HG03575 (cell line): ENCODE data around the gene PRMT1.

Experiments used
- ATAC-seq: cut with Tn5 transposase; IDR thresholded peaks from one replicate; pipeline ENCODE4 v1.9.1; 2021; ENCODE audit not compliant: unreplicated experiment, insufficient number of reproducible peaks, low FRiP score; ENCODE audit errors: extremely low read depth

Gene PRMT1

DNA sequence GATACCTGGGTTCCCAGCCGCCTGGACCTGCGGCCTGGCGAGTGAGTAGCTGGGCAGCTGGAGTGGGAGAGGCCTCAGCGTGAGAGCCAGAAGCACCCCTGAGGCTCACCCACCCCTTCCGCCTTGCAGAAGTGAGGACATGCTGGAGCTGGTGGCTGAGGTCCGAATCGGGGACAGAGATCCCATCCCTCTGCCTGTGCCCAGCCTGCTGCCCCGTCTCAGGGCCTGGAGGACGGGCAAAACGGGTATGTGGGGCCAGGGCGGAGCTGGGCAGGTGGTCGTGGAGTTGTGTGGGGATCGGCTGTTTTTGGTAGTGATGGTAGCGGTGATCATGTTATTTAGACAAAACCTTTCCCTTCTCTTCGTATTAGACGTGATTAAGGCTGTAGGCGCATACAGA is 30.5 kb upstream of the PRMT1 start:
- no peak for ATAC-seq

DNA sequence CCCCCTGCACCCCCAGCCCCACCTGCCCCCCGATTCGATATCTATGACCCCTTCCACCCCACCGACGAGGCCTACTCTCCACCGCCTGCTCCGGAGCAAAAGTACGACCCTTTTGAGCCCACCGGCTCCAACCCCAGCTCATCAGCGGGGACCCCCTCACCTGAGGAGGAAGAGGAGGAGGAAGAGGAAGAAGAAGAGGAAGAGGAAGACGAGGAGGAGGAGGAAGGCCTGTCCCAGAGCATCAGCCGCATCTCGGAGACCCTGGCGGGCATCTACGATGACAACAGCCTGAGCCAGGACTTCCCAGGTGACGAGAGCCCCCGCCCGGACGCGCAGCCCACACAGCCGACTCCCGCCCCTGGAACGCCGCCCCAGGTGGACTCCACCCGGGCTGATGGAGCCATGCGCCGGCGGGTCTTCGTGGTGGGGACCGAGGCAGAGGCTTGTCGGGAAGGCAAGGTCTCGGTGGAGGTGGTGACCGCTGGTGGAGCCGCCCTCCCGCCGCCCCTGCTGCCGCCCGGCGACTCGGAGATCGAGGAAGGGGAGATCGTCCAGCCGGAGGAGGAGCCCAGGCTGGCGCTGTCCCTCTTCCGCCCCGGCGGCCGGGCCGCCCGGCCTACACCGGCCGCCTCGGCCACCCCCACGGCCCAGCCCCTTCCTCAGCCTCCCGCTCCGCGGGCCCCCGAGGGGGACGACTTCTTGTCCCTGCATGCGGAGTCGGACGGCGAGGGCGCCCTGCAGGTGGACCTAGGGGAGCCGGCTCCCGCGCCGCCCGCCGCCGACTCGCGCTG is 25.8 kb upstream of the PRMT1 start:
- no peak for ATAC-seq

DNA sequence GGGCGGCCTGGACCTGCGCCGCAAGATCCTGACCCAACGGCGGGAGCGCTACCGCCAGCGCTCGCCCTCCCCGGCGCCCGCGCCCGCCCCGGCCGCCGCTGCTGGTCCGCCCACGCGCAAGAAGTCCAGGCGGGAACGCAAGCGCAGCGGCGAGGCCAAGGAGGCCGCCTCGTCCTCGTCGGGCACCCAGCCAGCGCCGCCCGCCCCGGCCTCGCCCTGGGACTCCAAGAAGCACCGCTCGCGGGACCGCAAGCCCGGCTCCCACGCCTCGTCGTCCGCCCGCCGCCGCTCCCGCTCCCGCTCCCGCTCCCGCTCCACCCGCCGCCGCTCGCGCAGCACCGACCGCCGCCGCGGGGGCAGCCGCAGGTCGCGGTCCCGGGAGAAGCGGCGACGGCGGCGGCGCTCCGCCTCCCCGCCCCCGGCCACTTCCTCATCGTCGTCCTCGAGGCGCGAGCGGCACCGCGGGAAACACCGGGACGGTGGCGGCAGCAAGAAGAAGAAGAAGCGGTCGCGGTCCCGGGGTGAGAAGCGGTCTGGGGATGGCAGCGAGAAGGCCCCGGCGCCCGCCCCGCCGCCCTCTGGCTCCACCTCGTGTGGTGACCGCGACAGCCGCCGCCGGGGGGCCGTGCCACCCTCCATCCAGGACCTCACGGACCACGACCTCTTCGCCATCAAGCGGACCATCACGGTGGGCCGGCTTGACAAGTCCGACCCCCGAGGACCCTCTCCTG is 25.1 kb upstream of the PRMT1 start:
- ATAC-seq: no peak

DNA sequence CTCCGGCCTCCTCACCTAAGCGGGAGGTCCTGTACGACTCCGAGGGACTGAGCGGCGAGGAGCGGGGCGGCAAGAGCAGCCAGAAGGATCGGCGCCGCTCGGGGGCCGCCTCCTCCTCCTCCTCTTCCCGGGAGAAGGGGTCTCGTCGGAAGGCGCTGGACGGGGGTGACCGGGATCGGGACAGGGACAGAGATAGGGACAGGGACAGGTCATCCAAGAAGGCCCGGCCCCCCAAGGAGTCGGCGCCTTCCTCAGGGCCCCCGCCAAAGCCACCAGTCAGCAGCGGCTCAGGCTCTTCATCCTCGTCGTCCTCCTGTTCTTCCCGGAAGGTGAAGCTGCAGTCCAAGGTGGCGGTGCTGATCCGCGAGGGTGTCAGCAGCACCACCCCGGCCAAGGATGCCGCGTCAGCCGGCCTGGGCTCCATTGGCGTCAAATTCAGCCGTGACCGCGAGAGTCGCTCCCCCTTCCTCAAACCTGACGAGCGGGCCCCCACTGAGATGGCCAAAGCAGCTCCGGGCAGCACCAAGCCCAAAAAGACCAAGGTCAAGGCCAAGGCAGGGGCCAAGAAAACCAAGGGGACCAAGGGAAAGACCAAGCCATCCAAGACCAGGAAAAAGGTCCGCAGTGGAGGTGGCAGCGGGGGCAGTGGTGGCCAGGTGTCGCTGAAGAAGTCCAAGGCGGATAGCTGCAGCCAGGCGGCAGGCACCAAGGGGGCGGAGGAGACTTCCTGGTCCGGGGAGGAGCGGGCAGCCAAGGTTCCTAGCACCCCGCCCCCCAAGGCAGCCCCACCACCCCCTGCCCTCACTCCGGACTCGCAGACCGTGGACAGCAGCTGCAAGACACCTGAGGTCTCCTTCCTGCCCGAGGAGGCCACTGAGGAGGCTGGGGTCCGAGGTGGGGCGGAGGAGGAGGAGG is 24.3 kb upstream of the PRMT1 start:
- no peak for ATAC-seq

DNA sequence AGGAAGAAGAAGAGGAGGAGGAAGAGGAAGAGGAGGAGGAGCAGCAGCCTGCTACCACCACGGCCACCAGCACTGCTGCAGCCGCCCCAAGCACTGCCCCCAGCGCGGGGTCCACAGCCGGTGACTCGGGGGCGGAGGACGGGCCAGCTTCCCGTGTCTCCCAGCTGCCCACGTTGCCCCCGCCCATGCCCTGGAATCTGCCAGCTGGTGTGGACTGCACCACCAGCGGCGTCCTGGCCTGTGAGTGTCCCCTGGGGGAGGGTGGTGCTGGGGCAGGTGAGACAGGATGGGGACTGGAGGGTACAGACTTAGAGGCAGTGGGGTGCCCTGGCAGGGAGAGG is 23.6 kb upstream of the PRMT1 start:
- ATAC-seq: no peak

DNA sequence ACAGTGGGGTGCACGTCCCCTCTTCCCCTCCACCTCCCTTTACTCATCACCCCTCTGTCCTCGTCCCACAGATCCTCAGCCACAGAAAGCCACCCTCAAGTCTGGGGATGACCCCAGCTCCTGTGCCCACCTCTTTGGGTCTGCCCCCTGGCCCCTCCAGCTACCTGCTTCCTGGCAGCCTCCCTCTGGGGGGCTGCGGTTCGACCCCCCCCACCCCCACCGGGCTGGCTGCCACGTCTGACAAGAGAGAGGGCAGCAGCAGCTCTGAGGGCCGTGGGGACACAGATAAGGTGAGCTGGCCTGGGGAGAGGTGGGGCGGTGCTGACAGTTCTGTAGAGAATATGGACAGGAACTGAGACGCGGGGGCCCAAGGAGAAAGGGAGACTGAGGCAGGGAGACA is 22.5 kb upstream of the PRMT1 start:
- ATAC-seq: no peak

DNA sequence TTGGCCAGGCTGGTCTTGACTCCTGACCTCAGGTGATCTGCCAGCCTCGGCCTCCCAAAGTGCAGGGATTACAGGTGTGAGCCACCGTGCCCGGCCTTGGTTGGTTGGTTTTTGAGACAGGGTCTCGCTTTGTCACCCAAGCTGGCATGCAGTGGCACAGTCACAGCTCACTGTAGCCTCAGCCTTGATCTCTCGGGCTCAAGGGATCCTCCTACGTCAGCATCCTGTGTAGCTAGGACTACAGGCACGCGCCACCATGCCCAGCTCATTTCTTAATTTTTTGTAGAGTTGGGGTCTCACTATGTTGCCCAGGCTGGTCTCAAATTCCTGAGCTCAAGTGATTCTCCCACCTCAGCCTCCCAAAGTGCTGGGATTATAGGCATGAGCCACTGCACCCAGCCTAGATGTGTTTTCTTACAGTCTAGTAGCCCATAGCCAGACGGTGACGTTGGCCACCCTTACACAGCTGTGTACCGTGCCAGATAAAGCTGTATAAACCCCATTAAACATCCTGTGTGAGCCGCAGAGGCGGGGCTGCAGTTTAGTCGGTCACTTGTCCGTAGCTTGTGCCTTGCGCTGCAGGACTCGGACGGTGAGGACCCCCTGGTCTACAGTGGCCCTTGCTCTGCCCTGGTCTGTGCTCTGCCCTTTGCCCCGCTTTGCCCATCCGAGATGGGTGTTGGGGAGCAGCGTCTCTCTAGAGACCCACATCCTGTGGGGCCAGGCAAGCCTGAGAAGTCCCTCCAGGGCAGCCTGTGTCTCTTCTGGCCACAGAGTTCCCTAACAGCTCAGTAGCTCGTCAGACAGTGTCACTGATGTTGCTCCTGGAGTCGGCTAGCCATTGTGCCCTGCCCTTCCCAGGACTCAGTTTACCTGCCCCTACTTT is 21.3 kb upstream of the PRMT1 start:
- ATAC-seq: no peak

DNA sequence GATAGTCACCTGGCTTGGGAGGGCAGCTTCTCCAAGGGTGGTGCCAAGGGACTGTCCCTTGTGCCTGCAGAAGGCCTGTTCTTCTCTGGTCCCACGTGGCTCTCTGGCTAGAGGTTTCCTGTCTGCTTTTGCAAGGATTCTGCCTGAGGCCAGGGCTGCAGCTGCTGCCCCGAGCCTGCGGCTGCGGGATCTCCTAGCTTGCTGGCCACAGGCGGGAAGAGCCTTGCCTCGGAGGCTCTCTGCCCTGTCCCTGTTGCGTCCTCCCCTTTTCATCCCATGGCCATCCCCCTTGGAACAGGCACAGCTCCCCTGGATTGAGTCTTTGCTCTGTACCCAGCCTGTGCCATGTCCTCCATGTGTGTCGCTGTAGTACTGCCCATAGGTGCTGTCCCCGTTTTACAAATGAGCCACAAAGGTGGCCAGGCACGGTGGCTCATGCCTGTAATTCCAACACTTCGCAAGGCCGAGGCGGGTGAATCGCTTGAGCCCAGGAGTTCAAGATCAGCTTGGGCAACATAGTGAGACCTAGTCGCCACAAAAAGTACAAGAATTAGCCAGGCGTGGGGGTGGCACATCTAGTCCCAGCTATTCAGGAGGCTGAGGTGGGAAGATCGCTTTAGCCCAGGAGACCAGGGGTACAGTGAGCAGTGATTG is 20.5 kb upstream of the PRMT1 start:
- no peak for ATAC-seq

DNA sequence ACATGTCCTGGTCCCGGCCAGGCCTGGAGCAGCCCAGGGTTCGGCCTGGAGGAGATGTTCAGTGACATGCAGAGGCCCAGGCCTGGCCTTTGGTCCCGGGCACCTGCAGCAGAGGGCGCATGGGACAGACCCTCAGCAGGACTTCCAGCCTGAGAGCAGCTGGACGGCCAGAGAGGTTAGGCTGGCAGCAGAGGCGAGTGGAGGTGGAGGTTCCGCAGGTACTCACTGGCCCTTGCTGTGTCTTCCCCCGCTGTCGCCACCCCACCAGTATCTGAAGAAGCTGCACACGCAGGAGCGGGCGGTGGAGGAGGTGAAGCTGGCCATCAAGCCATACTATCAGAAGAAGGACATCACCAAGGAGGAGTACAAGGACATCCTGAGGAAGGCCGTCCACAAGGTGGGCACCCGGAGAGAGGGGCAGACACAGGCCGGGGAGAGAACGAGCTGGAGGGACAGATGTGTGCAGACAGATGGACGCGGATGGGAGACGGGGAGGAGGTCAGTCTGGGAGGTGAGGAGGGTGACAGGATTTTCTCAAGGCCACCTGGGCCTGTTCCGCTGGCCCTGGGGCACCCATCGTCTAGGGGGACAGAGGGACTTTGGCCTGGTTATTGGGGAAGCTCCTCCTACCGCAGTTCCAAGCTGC is 19.5 kb upstream of the PRMT1 start:
- ATAC-seq: no peak

DNA sequence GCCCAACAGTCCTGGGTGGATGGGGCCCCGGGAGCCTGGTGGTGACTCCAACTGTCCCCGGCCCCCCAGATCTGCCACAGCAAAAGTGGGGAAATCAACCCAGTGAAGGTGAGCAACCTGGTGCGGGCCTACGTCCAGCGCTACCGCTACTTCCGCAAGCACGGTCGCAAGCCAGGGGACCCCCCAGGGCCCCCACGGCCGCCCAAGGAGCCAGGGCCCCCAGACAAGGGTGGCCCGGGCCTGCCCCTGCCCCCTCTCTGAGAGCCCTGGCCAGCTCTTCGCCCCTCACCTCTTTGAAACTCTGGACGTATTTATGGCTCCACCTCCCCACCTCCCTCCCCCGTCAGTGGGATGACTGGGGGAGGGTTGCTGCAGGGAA is 18.9 kb upstream of the PRMT1 start:
- ATAC-seq: no peak

DNA sequence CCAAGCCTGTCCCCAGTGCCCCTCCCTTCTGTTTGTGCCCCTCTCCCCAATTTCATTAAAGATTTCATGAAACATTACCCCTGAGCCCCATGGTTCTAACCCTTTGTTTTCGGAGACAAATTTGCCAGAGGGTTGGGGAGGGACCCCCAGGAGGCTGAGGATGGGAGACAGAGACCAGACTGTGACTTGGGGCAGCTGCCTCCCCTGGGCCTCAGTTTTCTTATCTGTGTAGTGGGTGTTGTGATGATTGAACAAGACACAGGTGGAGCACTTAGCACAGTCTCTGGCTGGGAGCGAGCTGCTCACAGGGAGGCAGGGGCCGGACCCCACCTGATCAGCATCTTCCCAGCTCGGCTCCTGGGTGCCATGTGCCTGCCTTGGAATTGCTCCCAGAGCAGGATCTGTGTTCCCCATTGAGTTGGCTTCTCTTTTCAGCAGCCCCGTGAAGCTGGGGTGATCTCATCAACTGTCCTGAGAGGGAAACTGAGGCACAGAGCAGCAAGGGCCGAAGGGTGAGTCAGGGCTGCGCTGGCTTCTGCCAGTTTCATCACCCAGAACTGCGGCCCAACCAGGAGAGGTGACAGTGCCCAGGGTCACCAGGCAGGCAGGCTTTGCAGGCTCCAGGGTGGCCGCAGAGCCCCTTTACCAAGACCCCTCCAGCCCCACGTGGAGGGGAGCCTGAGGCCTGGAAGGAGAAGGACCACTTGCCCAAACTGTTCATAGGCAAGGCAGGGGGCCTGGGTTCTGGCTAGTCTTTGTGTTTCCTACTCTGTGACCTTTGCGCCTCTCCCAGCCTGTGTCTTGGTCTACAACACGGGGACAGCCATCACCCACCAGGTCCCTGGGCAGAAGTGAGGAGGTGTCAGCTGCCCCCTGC is 18.3 kb upstream of the PRMT1 start:
- ATAC-seq: no peak

DNA sequence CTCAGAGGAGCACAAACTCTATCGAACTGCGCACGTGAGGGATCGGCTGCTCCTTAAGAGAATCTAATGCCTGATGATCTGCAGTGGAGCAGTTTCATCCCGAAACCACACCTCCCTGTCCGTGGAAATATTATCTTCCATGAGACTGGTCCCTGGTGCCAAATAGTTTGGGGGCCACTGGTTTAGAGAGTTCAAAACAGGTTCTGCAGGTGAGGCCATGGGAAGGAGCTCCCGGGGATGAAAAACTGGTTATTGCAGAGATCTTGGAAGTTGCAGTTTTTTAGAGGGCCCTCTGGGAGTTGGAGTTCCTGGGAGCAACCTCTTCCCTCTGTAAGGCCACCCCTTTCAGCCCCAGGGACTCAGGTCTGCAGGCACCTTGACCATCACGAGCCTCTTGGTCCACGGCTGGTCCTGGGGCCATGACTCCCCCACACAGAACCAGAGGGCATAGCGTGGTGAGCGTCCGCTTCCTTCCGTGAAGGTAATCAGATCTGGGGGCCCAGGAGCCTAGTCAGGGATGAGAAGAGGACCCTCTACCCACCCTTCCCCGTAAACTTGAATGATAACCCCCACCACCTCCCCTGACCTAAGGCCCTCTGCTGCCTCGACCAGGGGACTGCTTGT is 16.6 kb upstream of the PRMT1 start:
- ATAC-seq: no peak

DNA sequence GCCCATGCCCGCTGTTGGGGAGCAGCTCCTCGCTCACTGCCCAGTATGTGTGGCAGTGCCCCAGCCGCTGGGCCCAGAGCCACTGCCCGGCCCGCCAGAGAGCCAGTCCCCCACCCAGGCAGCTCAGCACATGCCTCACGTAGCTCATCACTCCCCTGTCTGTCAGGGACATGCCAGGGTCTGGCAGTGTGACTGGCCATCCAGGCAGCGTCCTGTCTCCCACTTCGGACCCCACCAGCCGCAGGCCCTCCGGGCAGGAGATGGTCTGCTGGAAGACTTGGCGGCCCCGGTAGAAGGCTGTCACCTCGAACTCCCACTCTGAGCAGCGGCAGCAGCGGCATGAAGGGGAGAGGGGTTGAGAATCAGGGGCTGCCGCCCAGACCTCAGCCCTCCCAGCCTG is 15.1 kb upstream of the PRMT1 start:
- no peak for ATAC-seq

DNA sequence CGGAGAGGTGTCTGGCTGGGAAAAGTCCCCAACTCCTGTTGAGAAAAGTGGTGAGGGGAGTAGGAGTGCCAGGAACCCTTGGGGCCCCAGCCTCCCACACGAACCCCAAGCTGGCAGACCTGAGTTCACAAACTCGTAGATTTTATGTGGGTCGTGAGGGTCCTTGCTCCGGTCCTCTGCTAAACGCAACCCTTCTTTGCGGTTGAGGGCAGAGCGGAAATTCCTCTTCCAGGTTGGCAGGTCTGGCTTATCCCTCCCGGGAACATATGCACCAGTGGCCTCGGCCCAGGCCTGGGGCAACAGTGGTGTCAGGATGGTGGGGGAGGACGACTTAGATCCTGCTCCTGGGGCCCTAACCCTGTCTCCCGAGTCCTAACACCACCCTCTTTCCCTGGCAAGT is 13.8 kb upstream of the PRMT1 start:
- ATAC-seq: no peak

DNA sequence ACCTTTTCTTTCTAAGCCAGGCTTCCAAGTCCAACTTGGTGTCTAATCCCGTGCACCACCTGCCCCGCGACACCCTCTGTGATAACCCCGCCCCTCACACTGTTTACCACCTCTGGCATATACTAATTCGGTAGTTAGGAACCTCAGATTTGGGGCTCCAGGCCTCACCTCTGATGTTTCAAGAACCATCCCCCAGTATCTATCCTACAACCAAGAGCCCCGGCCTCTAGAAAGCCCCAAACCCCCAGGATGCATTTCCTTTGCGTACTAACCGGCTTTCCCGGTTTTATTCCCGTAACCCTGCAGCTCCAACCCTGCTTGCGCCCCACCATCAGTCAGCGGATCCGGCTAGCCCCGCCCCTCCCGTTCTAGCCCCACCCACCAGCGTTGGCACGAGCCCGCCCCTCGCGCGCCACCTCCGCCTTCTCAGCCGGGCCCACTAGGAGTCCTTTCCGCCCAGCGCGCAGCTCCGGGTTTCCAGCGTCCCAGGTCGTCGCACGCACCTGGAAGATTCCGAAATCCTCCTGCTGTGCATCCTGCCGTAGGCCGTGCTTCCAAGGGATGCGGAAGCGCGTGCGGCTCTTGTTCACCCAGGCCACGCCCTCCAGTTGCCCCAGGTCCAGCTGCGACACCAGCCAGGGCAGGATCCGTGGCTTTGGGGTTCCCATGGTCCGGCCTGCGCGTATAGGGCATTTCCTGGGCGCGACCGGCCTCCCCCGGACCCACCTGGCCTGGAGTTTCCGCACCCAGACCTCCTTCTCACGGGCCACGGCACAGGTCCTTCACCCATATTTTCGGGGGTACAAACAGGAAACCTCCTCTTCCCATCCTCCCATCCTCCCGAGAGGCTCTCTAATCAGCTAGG is 12.7 kb upstream of the PRMT1 start:
- ATAC-seq: no peak

DNA sequence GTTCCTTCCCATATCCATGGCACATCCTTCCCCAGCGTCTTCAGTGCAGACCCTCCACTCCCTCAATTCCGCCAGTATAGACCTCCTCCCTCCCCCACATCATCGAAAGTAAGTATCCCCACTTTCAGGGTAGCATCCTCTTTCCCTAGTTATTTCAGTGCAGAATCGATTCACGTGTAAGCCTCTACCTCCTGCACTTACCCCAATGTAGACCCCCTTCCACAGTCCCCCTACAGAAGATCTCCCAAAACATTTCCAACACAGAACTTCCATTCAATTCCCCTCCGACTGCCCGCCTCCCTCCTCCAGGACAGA is 12.1 kb upstream of the PRMT1 start:
- ATAC-seq: no peak
